HG03354 (cell line): ENCODE measurements around the gene UFL1.
"Not testable (repeated sequence)": the region's sequence is repeated elsewhere in the genome, so short reads cannot be mapped to it uniquely, and the experiment has no call there.

Source experiments
- ATAC-seq: cut with Tn5 transposase; IDR thresholded peaks from one replicate; pipeline ENCODE4 v1.9.1; 2021; ENCODE audit warnings: mild to moderate bottlenecking; ENCODE audit not compliant: unreplicated experiment, poor library complexity, severe bottlenecking

Gene UFL1

GRCh38 chr6:96521644-96522464, at the start of gene UFL1:
Gene UFL1, plus strand, starts transcription at chr6:96521806. Its CDS starts 68 bp downstream, at chr6:96521874.
- peak; percentile 96 for ATAC-seq

- not testable (repeated sequence) for ATAC-seq
Measured at GRCh38 chr6:96472291-96472690, 49.3 kb upstream of the UFL1 start.

- ATAC-seq = no peak
Measured at GRCh38 chr6:96478695-96479094, 42.9 kb upstream of the UFL1 start.

- no peak for ATAC-seq
Measured at GRCh38 chr6:96491926-96492325, 29.7 kb upstream of the UFL1 start.

GRCh38 chr6:96499781-96500180, 21.8 kb upstream of the UFL1 start:
- no peak for ATAC-seq

GRCh38 chr6:96502915-96503314, 18.7 kb upstream of the UFL1 start:
- ATAC-seq = no peak

- no peak for ATAC-seq
Measured at GRCh38 chr6:96505363-96505762, 16.2 kb upstream of the UFL1 start.

- ATAC-seq = no peak
Measured at GRCh38 chr6:96509281-96509680, 12.3 kb upstream of the UFL1 start.

- no peak for ATAC-seq
Measured at GRCh38 chr6:96520171-96521115, 1.2 kb upstream of the UFL1 start.

- ATAC-seq = peak; percentile 29
Measured at GRCh38 chr6:96521306-96521643, 331 bp upstream of the UFL1 start.

- ATAC-seq = peak; percentile 35
Measured at GRCh38 chr6:96522465-96523009, 931 bp downstream of the UFL1 start.

- no peak for ATAC-seq
Measured at GRCh38 chr6:96528193-96528592, 6.6 kb downstream of the UFL1 start.

GRCh38 chr6:96532399-96532798, 10.8 kb downstream of the UFL1 start:
- no peak for ATAC-seq

- no peak for ATAC-seq
Measured at GRCh38 chr6:96537726-96538125, 16.1 kb downstream of the UFL1 start.

- ATAC-seq = peak; percentile 77
Measured at GRCh38 chr6:96542702-96543101, 21.1 kb downstream of the UFL1 start.

- ATAC-seq = no peak
Measured at GRCh38 chr6:96545882-96546281, 24.3 kb downstream of the UFL1 start.

- no peak for ATAC-seq
Measured at GRCh38 chr6:96547654-96548053, 26.0 kb downstream of the UFL1 start.

- no peak for ATAC-seq
Measured at GRCh38 chr6:96554558-96554957, 33.0 kb downstream of the UFL1 start.

- ATAC-seq = not testable (repeated sequence)
Measured at GRCh38 chr6:96559740-96560139, 38.1 kb downstream of the UFL1 start.

GRCh38 chr6:96562886-96563285, 41.3 kb downstream of the UFL1 start, which contains the start of gene FHL5:
Gene FHL5, plus strand, starts transcription at chr6:96563128. Its CDS starts 40,486 bp downstream, at chr6:96603614.
- no peak for ATAC-seq
